HepG2 (cell line): ENCODE data around the gene NGF.

Experiments
- ARID2 ChIP-seq: sonication (generic); formaldehyde crosslinking; IDR thresholded peaks from 2 replicates; pipeline ENCODE4 v1.8.1; 2022; ENCODE audit warnings: mild to moderate bottlenecking, missing genetic modification reagents, borderline replicate concordance
- MAFG ChIP-seq: sonication (generic); formaldehyde crosslinking; IDR thresholded peaks from 2 replicates; pipeline ENCODE4 v1.5.1; 2020; ENCODE audit warnings: mild to moderate bottlenecking, missing genetic modification reagents
- REST ChIP-seq, 2 experiments: IDR thresholded peaks; 2 replicates each; pipeline ENCODE4 v1.6.1; 2011 to 2012; ENCODE audit warnings: low read length in 2 of 2, borderline replicate concordance in 1 of 2, low read depth in 1 of 2, mild to moderate bottlenecking in 1 of 2, moderate library complexity in 1 of 2
- ZNF44 ChIP-seq: sonication (generic); formaldehyde crosslinking; IDR thresholded peaks from 2 replicates; pipeline ENCODE4 v1.5.1; 2020; ENCODE audit warnings: mild to moderate bottlenecking, missing genetic modification reagents
- ZXDC ChIP-seq: sonication (generic); formaldehyde crosslinking; IDR thresholded peaks from 2 replicates; pipeline ENCODE4 v1.5.0; 2020; ENCODE audit warnings: mild to moderate bottlenecking, missing genetic modification reagents

- TF ChIP-seq MAFG: no peak
- TF ChIP-seq ARID2: no peak
- TF ChIP-seq ZNF44: no peak
- TF ChIP-seq ZXDC (CRISPR knock-in tag): no peak
- no peak for TF ChIP-seq REST (IDR thresholded peaks at IDR 0.05; ENCODE audit: borderline replicate concordance in 1 of 2, low read depth in 1 of 2, low read length in 2 of 2)
Observed at GRCh38 chr1:115314092-115314491, 24.0 kb downstream of the NGF start.
